COR-L47 (cell line): ENCODE results near the gene RAP1GAP.
A peak's percentile ranks its signal among the peaks of the same experiment; 100 is the strongest.

Source experiments
- DNase-seq: peaks from one replicate; lab custom pipeline; 2025; lab: John Stamatoyannopoulos, UW

Gene RAP1GAP

GRCh38 chr1:21590126-21590880 is 78.9 kb downstream of the RAP1GAP start:
- peak; percentile 78 for DNase-seq

- DNase-seq = no peak
Observed at GRCh38 chr1:21589618-21590017, 79.5 kb downstream of the RAP1GAP start.

GRCh38 chr1:21587602-21587953 is 81.6 kb downstream of the RAP1GAP start:
- DNase-seq = no peak

GRCh38 chr1:21586846-21587601 is 82.1 kb downstream of the RAP1GAP start:
- no peak for DNase-seq

- DNase-seq = no peak
Observed at GRCh38 chr1:21586222-21586621, 82.9 kb downstream of the RAP1GAP start.

GRCh38 chr1:21585037-21585436 is 84.1 kb downstream of the RAP1GAP start:
- DNase-seq = no peak

GRCh38 chr1:21584096-21584495 is 85.1 kb downstream of the RAP1GAP start:
- DNase-seq = no peak

- DNase-seq = no peak
Observed at GRCh38 chr1:21579791-21580190, 89.4 kb downstream of the RAP1GAP start.

- no peak for DNase-seq
Observed at GRCh38 chr1:21577933-21578332, 91.2 kb downstream of the RAP1GAP start.

GRCh38 chr1:21577324-21577723 is 91.8 kb downstream of the RAP1GAP start:
- DNase-seq = no peak

GRCh38 chr1:21576798-21577187 is 92.4 kb downstream of the RAP1GAP start:
- DNase-seq = no peak

- DNase-seq = no peak
Observed at GRCh38 chr1:21576031-21576797, 92.9 kb downstream of the RAP1GAP start.

GRCh38 chr1:21575351-21575942 is 93.7 kb downstream of the RAP1GAP start:
- DNase-seq = no peak

GRCh38 chr1:21574466-21575151 is 94.5 kb downstream of the RAP1GAP start:
- DNase-seq = peak; percentile 90

- peak; percentile 98 for DNase-seq
Observed at GRCh38 chr1:21573971-21574465, 95.1 kb downstream of the RAP1GAP start.

GRCh38 chr1:21573475-21573874 is 95.7 kb downstream of the RAP1GAP start:
- DNase-seq = no peak

GRCh38 chr1:21572735-21573277 is 96.4 kb downstream of the RAP1GAP start:
- DNase-seq = no peak

- no peak for DNase-seq
Observed at GRCh38 chr1:21572221-21572620, 96.9 kb downstream of the RAP1GAP start.

- DNase-seq = no peak
Observed at GRCh38 chr1:21570885-21571284, 98.3 kb downstream of the RAP1GAP start.

GRCh38 chr1:21570528-21570875 is 98.7 kb downstream of the RAP1GAP start:
- no peak for DNase-seq

- DNase-seq = no peak
Observed at GRCh38 chr1:21569820-21570527, 99.2 kb downstream of the RAP1GAP start.
